Heart left ventricle (tissue), 16 donors: ENCODE data around the gene PIAS4. TPM values are rescaled to one million over a fixed set of nuclear protein-coding genes. Genes with fewer than 3 reads are reported as not detected.

Source experiments
- ATAC-seq, 4 donors: fragments of 200-7000 bp; cut with Tn5 transposase; one replicate each; pipeline ENCODE4 v1.9.1; 2020 to 2022; ENCODE audit warnings: moderate library complexity in 4 of 4, mild to moderate bottlenecking in 3 of 4, moderate number of reproducible peaks in 1 of 4
- DNase-seq, 5 donors: peaks; one replicate each; pipeline ENCODE4 v3.0.0-alpha.2; 2020
- H3K27ac ChIP-seq, 12 donors: fragments of 200-600 bp; sonication (generic) in 4 of 12; one replicate each; pipeline versions ENCODE4 v1.5.0 to v1.8.0; 2016 to 2022; ENCODE audit warnings: mild to moderate bottlenecking in 2 of 12
- H3K27me3 ChIP-seq, 9 donors: fragments of 200-600 bp; sonication (generic) in 2 of 9; one replicate each; pipeline versions ENCODE4 v1.5.1 to v1.8.0; 2016 to 2022; ENCODE audit warnings: mild to moderate bottlenecking in 3 of 9
- H3K36me3 ChIP-seq, 9 donors: fragments of 200-600 bp; sonication (generic) in 2 of 9; one replicate each; pipeline versions ENCODE4 v1.5.0 to v1.8.0; 2018 to 2022; ENCODE audit warnings: mild to moderate bottlenecking in 2 of 9
- H3K4me1 ChIP-seq, 12 donors: fragments of 200-600 bp; sonication (generic) in 4 of 12; one replicate each; pipeline versions ENCODE4 v1.5.0 to v1.8.0; 2016 to 2022; ENCODE audit warnings: mild to moderate bottlenecking in 3 of 12
- H3K4me3 ChIP-seq, 12 donors: fragments of 200-600 bp; sonication (generic) in 4 of 12; one replicate each; pipeline versions ENCODE4 v1.5.0 to v1.8.0; 2017 to 2022; ENCODE audit warnings: mild to moderate bottlenecking in 9 of 12, moderate library complexity in 4 of 12
- H3K9me3 ChIP-seq, 12 donors: fragments of 200-600 bp; sonication (generic) in 4 of 12; one replicate each; pipeline versions ENCODE4 v1.5.0 to v1.8.0; 2016 to 2022; ENCODE audit warnings: mild to moderate bottlenecking in 1 of 12
- POLR2A ChIP-seq, 2 donors: fragments of 450-650 bp; IDR thresholded peaks; one replicate each; pipeline ENCODE4 v1.6.1; 2017; ENCODE audit warnings: antibody characterized with exemption in 2 of 2, mild to moderate bottlenecking in 2 of 2, moderate library complexity in 2 of 2
- WGBS, 4 donors: extraction: QIAGEN DNeasy Blood & Tissue Kit in 2 of 4; methylation state at CpG; one replicate each; pipeline versions ENCODE4 v1.1.5 to v1.1.7; 2013 to 2018; 5-methylcytosine and 5-hydroxymethylcytosine counted together
- intact Hi-C, 10 donors: fragments of 100-400 bp; cut with DNase I; formaldehyde crosslinking; loops; one replicate each; pipeline versions ENCODE4 v1.11.1 to v1.14.2; 2022
- polyA plus RNA-seq, 2 donors: library from polyadenylated mRNA; stranded (reverse); fragments of 200-250 nt; gene quantifications; one replicate each; pipeline ENCODE4 v1.2.3, GENCODE V29; 2013
- total RNA-seq, 9 donors: library from RNA; depleted of rRNA in 2 of 9; stranded (reverse); fragments of >200 nt in 2 of 9; fragmentation: NEBNext Ultra II Directional in 3 of 9; extraction: Animal tissue kit (Norgen Biotek cat#: 25700) in 3 of 9; gene quantifications; one replicate each; pipeline versions ENCODE4 v1.1.0 to v1.2.4, GENCODE V29; 2016 to 2023
- TF ChIP-seq, protein P1 (sequence below), 12 donors: fragments of 200-600 bp; sonication (generic) in 4 of 12; IDR thresholded peaks; one replicate each; pipeline versions ENCODE4 v1.5.0 to v1.8.0; 2018 to 2022; ENCODE audit warnings: antibody characterized with exemption in 12 of 12, mild to moderate bottlenecking in 5 of 12
- donor health status: ischemic (EF 13 %, LVEDD 7.1; RV severe dilation, severe dysfunction).
- donor health status: healthy with polysubstance abuse.
- donor health status: DM: no; HTN: yes; CAD: no.
- donor health status: DM: no; HTN: no; CAD: no.
- donor health status: ischemic (EF 25% LVEDD 6.9; RV normal size, moderate dysfunction).
- donor health status: ischemic (EF 25% LVEDD 5.7; RV mildly dilated, moderate dysfunction).
- donor health status: healthy.
- donor health status: DM: yes; HTN: yes; CAD: no.
- donor health status: ischemic (EF 35%, LVEDD 5.7; RV mildly dilated, moderate dysfunction).
- donor health status: nonischemic (EF 11% LVEDD 7.7; RV severe dilation, severe dysfunction).
- donor health status: DM: yes; HTN: yes; CAD: no.
- donor health status: PGD.
- donor health status: ischemic (EF 29% LVEDD 5.4; RV normal size, mild dysfunction).
- donor health status: nonischemic (EF 23%, LVEDD 6.1; RV moderate dilation, normal function).

PIAS4 gene
- total and polyA plus RNA-seq, 11 donors, result 12.3 to 19.1 (median 15.3) TPM

DNA sequence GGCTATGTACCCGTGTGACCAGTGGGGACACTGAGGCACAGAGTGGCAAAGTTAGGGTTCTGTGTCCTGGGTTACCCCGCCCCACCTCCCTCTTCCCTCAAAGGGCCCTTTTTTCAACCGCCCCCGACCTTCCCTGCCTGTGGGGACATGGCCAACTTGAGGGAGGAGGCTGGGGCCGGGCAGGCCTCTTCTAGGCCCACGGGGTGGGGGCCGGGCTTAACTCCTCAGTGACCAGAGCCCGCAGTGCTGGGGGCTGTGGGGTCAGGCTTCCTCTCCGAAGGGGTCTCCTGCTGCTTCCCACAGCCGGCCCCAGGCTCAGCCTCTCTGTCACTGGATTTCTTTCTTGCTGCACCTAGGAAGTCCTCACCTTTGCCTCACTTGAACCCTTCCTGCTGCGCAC is 23.9 kb downstream of the PIAS4 start:
- Histone ChIP-seq H3K27ac (no peak overlapping the region), H3K36me3 (peaks cover 0 to 77% (median 68%) of the 10 kb centered on the region in 9 donors), H3K9me3 (no peaks in the 10 kb centered on the region), H3K4me3 (no peak overlapping the region), H3K27me3 (no peaks in the 10 kb centered on the region), H3K4me1 (no peaks in the 10 kb centered on the region)
- WGBS, 4 donors, result 69 to 75% (median 72%) methylated on average over 10 to 11 of the region's 11 CpGs
- ATAC-seq (no peak), DNase-seq (no peak)
- intact Hi-C loops, result no loop called here
- TF ChIP-seq, protein P1, sequence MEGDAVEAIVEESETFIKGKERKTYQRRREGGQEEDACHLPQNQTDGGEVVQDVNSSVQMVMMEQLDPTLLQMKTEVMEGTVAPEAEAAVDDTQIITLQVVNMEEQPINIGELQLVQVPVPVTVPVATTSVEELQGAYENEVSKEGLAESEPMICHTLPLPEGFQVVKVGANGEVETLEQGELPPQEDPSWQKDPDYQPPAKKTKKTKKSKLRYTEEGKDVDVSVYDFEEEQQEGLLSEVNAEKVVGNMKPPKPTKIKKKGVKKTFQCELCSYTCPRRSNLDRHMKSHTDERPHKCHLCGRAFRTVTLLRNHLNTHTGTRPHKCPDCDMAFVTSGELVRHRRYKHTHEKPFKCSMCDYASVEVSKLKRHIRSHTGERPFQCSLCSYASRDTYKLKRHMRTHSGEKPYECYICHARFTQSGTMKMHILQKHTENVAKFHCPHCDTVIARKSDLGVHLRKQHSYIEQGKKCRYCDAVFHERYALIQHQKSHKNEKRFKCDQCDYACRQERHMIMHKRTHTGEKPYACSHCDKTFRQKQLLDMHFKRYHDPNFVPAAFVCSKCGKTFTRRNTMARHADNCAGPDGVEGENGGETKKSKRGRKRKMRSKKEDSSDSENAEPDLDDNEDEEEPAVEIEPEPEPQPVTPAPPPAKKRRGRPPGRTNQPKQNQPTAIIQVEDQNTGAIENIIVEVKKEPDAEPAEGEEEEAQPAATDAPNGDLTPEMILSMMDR (IDR thresholded peaks at IDR 0.05), result no peak
- no peak for TF ChIP-seq POLR2A (IDR thresholded peaks at IDR 0.05)

DNA sequence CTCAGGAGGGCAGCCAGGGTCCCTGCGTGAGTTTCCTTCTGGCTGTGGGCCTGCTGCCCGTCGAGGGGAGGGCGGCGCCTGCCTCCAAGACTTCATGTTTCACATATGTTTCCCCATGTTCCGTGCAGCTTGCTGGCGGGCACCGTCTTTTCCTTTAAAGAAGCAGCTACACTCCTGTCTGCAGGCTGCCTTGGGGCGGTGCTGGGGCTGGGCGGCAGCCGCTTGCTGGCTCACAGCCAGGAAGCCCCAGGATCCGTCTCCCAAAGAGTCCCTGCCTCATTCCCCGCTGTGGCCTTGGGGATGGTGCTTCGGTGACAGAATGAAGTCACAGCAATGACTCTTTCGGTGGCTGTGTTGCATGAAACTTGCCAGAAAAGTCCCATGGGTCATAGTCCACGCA is 24.9 kb downstream of the PIAS4 start:
- H3K36me3 ChIP-seq, result peaks cover 0 to 85% (median 70%) of the 10 kb centered on the region in 9 donors
- 65 to 83% (median 72%) methylated on average over 6 to 16 of the region's 16 CpGs for WGBS, 4 donors
- ATAC-seq (no peak), DNase-seq (no peak)
- intact Hi-C loops, result no loop called here
- TF ChIP-seq, protein P1 (IDR thresholded peaks at IDR 0.05), result no peak
- TF ChIP-seq POLR2A (IDR thresholded peaks at IDR 0.05), result no peak
- no peaks in the 10 kb centered on the region for H3K4me1 ChIP-seq
- H3K27ac ChIP-seq, result no peak overlapping the region
- no peak overlapping the region for H3K4me3 ChIP-seq
- H3K9me3 ChIP-seq, result no peaks in the 10 kb centered on the region
- H3K27me3 ChIP-seq, result no peaks in the 10 kb centered on the region

DNA sequence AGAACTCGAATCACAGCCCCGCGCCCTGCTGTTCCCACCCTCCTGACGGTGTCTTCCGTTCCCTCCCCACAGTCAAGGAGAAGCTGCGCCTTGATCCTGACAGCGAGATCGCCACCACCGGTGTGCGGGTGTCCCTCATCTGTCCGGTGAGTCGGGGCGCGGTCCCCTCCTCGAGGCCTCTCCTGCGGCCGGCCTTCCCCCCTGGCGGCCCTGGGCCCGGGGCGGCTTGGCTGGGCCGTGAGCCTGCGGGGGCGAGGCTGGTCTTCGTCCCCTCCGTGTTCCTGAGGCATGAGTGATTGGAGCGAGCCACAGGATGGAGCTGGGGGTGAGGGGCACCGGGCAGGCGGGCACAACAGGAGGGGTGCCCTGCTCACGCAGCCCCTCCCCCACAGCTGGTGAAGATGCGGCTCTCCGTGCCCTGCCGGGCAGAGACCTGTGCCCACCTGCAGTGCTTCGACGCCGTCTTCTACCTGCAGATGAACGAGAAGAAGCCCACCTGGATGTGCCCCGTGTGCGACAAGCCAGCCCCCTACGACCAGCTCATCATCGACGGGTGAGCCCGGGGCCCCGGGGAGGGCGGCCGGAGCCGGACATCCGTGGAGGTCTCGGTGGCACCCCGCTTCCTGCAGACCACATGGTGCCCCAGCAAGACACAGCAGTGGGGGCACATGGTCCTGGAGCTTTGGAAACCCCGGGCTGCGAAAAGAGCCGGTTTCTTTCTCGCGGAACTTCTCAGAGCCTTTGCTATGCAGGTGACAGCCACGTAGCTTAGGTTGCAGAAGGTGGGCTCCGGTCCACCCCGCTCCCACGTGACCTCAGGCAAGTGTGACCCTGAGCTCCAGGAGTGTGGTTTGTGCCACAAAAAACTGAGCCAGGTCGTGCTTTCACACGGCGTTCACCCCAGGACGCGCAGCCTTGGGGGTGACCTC is 25.8 kb downstream of the PIAS4 start:
- no peak for DNase-seq
- Histone ChIP-seq H3K4me1 (no peaks in the 10 kb centered on the region), H3K36me3 (peaks cover 0 to 87% (median 74%) of the 10 kb centered on the region in 9 donors), H3K27me3 (no peaks in the 10 kb centered on the region), H3K9me3 (no peaks in the 10 kb centered on the region), H3K27ac (no peak overlapping the region), H3K4me3 (no peak overlapping the region)
- TF ChIP-seq POLR2A (IDR thresholded peaks at IDR 0.05), result no peak
- TF ChIP-seq, protein P1 (IDR thresholded peaks at IDR 0.05), result no peak
- no peak for ATAC-seq
- WGBS, 4 donors, result 89 to 91% (median 90%) methylated on average over 44 to 63 of the region's 63 CpGs
- intact Hi-C loops, result no loop called here
